ENCODE results near the gene AGPS. TPM values are rescaled to one million over a fixed set of nuclear protein-coding genes. Genes with fewer than 3 reads are reported as not detected.

The AGPS gene
- polyA plus RNA-seq, 1 of the 3 experiments (the other 2 are of a cell fraction): 10.9 TPM

GRCh38 chr2:177582000-177582399 is 189.4 kb downstream of the AGPS start:
- Histone ChIP-seq H2AFZ (ENCODE audit: low read depth) (no peak overlapping the region), H3F3A (replicated peaks; ENCODE audit: insufficient read depth) (no peaks in the 10 kb centered on the region), H3K4me2 (no peak overlapping the region), H3K4me1 (ENCODE audit: control insufficient read depth in 1 of 2, insufficient read depth in 2 of 2, low read depth in 1 of 2, low read length in 1 of 2) (peaks cover 0 to 7% of the 10 kb centered on the region in 2 experiments; a peak in 1 of 4 replicates), H4K20me1 (ENCODE audit: insufficient read depth) (no peaks in the 10 kb centered on the region), H3K79me2 (ENCODE audit: insufficient read depth) (no peaks in the 10 kb centered on the region), H3K9me2 (0 out of 2 replicates have a peak, but pooled peaks cover 3% of the 10 kb centered on the region), H3K9ac (no peak overlapping the region), H3K27ac (ENCODE audit: low read depth in 2 of 2, low read length in 1 of 2) (no peak overlapping the region), H3K9me3 (no peaks in the 10 kb centered on the region), H3K4me3 (ENCODE audit: low read depth in 2 of 2, low read length in 1 of 2) (no peak overlapping the region), H3K36me3 (replicated peaks in 1 of 2; ENCODE audit: control insufficient read depth in 1 of 2, insufficient read depth in 2 of 2, low read length in 1 of 2) (no peaks in the 10 kb centered on the region), H3K27me3 (ENCODE audit: insufficient read depth) (no peaks in the 10 kb centered on the region)
- POLR2A ChIA-PET: no interaction called here
- no peak for DNase-seq
- WGBS (ENCODE audit: low lambda C conversion rate): 53% methylated on average over 1 of the region's 1 CpG
- TF ChIP-seq JUND (IDR thresholded peaks at IDR 0.05) (no peak), GABPA (IDR thresholded peaks at IDR 0.05; ENCODE audit: low read depth) (no peak), CHD2 (IDR thresholded peaks at IDR 0.05; ENCODE audit: low read length, partially characterized antibody) (no peak), TEAD4 (IDR thresholded peaks at IDR 0.05; ENCODE audit: borderline replicate concordance, insufficient read depth) (no peak), YY1 (IDR thresholded peaks at IDR 0.05; ENCODE audit: low read depth) (no peak), MXI1 (IDR thresholded peaks at IDR 0.05; ENCODE audit: low read depth, low read length) (no peak), USF1 (IDR thresholded peaks at IDR 0.05; ENCODE audit: borderline replicate concordance, low read depth) (no peak)
- CTCF ChIA-PET: interaction anchor here (1.8 kb wide), 1 partner anchor 22 kb away, joined by 6 read pairs; no protein-coding TSS in a partner anchor

GRCh38 chr2:177584030-177584692 is 191.6 kb downstream of the AGPS start:
- H3K4me3 ChIP-seq (ENCODE audit: low read depth in 2 of 2, low read length in 1 of 2): no peak overlapping the region
- no peaks in the 10 kb centered on the region for H3F3A ChIP-seq (replicated peaks; ENCODE audit: insufficient read depth)
- no peaks in the 10 kb centered on the region for H3K27me3 ChIP-seq (ENCODE audit: insufficient read depth)
- no peaks in the 10 kb centered on the region for H3K9me3 ChIP-seq
- POLR2A ChIA-PET: no interaction called here
- peaks cover 0 to 10% of the 10 kb centered on the region in 2 experiments; a peak in 1 of 4 replicates for H3K4me1 ChIP-seq (ENCODE audit: control insufficient read depth in 1 of 2, insufficient read depth in 2 of 2, low read depth in 1 of 2, low read length in 1 of 2)
- no peak overlapping the region for H3K4me2 ChIP-seq
- H3K27ac ChIP-seq (ENCODE audit: low read depth in 2 of 2, low read length in 1 of 2): no peak overlapping the region
- no peak for DNase-seq
- 75% methylated on average over 6 of the region's 6 CpGs for WGBS (ENCODE audit: low lambda C conversion rate)
- H3K36me3 ChIP-seq (replicated peaks in 1 of 2; ENCODE audit: control insufficient read depth in 1 of 2, insufficient read depth in 2 of 2, low read length in 1 of 2): no peaks in the 10 kb centered on the region
- H4K20me1 ChIP-seq (ENCODE audit: insufficient read depth): no peaks in the 10 kb centered on the region
- H3K79me2 ChIP-seq (ENCODE audit: insufficient read depth): no peaks in the 10 kb centered on the region
- H3K9me2 ChIP-seq: no peaks in the 10 kb centered on the region
- no peak overlapping the region for H2AFZ ChIP-seq (ENCODE audit: low read depth)
- CTCF ChIA-PET: no interaction called here
- H3K9ac ChIP-seq: no peak overlapping the region
- TF ChIP-seq ELF1 (IDR thresholded peaks at IDR 0.05): no peak
- no peak for TF ChIP-seq RAD21 (IDR thresholded peaks at IDR 0.05; ENCODE audit: low read length)
- no peak for TF ChIP-seq NFIC (IDR thresholded peaks at IDR 0.05; ENCODE audit: borderline replicate concordance)
- no peak for TF ChIP-seq FOSL2 (IDR thresholded peaks at IDR 0.05; ENCODE audit: borderline replicate concordance, low read depth)
- TF ChIP-seq GATA2 (CRISPR knock-in tag; IDR thresholded peaks at IDR 0.05): no peak
- no peak for TF ChIP-seq IRF3 (IDR thresholded peaks at IDR 0.05; ENCODE audit: low read depth, low read length)
- TF ChIP-seq CHD2 (IDR thresholded peaks at IDR 0.05; ENCODE audit: low read length, partially characterized antibody): no peak
- no peak for TF ChIP-seq PBX3 (IDR thresholded peaks at IDR 0.05)
- TF ChIP-seq SMC3 (IDR thresholded peaks at IDR 0.05; ENCODE audit: low read depth, low read length): no peak
- no peak for TF ChIP-seq RCOR1 (IDR thresholded peaks at IDR 0.05; ENCODE audit: low read length)
- no peak for TF ChIP-seq SIN3A (IDR thresholded peaks at IDR 0.05; ENCODE audit: borderline replicate concordance, low read depth, low read length)
- TF ChIP-seq MXI1 (IDR thresholded peaks at IDR 0.05; ENCODE audit: low read depth, low read length): no peak
- no peak for TF ChIP-seq TCF12 (IDR thresholded peaks at IDR 0.05)
- no peak for TF ChIP-seq USF1 (IDR thresholded peaks at IDR 0.05; ENCODE audit: borderline replicate concordance, low read depth)
- TF ChIP-seq REST (IDR thresholded peaks at IDR 0.05; ENCODE audit: low read depth, low read length): no peak
- TF ChIP-seq FOXJ3 (CRISPR knock-in tag; IDR thresholded peaks at IDR 0.05): no peak

Data from SK-N-SH (cell line).